H1 (cell line): Measurements from ENCODE around the gene PTPRC. TPM values are rescaled to one million over a fixed set of nuclear protein-coding genes. Genes with fewer than 3 reads are reported as not detected.

Experiments
- CTCF ChIA-PET: fragments of 300-600 bp; sonication (Branson Sonifier 250); formaldehyde crosslinking; loops from one replicate; lab custom pipeline; 2021; ENCODE audit not compliant: partially characterized antibody; lab: Charles Lee
- POLR2A ChIA-PET: fragments of 300-600 bp; sonication (Branson Sonifier 250); formaldehyde crosslinking; loops from one replicate; lab custom pipeline; 2021; ENCODE audit warnings: inconsistent platforms; ENCODE audit not compliant: partially characterized antibody; lab: Charles Lee
- DNase-seq, 2 experiments: peaks; one replicate each; pipeline versions ENCODE4 v3.0.0 to v3.0.0-alpha.2; 2010 to 2022; ENCODE audit warnings: low spot score in 2 of 2, low read depth in 1 of 2, mixed read lengths in 1 of 2
- FAIRE-seq: peaks from 2 replicates; lab custom pipeline; 2011; peaks lifted over from hg19 to GRCh38; lab: Jason Lieb, UNC
- H2AFZ ChIP-seq: 2 replicates; pipeline ENCODE4 v1.8.1; 2012; ENCODE audit warnings: low read length, inconsistent platforms
- H2AK5ac ChIP-seq: 2 replicates; pipeline ENCODE4 v1.6.1; 2013; ENCODE audit warnings: low read depth, low read length
- H2BK120ac ChIP-seq: replicated peaks from 2 replicates; pipeline ENCODE3; 2013; ENCODE audit warnings: low read depth, low read length, inconsistent platforms
- H2BK12ac ChIP-seq: 2 replicates; pipeline ENCODE4 v1.6.1; 2013; ENCODE audit warnings: low read depth, low read length
- H2BK15ac ChIP-seq: 2 replicates; pipeline ENCODE4 v1.6.1; 2013; ENCODE audit warnings: low read length
- H2BK20ac ChIP-seq: 2 replicates; pipeline ENCODE4 v1.6.1; 2013; ENCODE audit warnings: low read length
- H2BK5ac ChIP-seq: 2 replicates; pipeline ENCODE4 v1.6.1; 2013; ENCODE audit warnings: low read depth, low read length
- H3K14ac ChIP-seq: 2 replicates; pipeline ENCODE4 v1.6.1; 2013; ENCODE audit warnings: inconsistent platforms; ENCODE audit not compliant: insufficient read length
- H3K18ac ChIP-seq: 2 replicates; pipeline ENCODE4 v1.6.1; 2013; ENCODE audit warnings: low read length; ENCODE audit errors: extremely low read depth
- H3K23ac ChIP-seq: 2 replicates; pipeline ENCODE4 v1.6.1; 2013; ENCODE audit warnings: inconsistent platforms; ENCODE audit not compliant: insufficient read length
- H3K23me2 ChIP-seq: 2 replicates; pipeline ENCODE4 v1.6.1; 2013; ENCODE audit warnings: low read depth, low read length
- H3K27ac ChIP-seq: 2 replicates; pipeline ENCODE4 v1.6.1; 2011; ENCODE audit warnings: low read depth, low read length, inconsistent platforms
- H3K27me3 ChIP-seq, 4 experiments: replicated peaks in 1 of 4; 1 replicate in 1 of 4; 2 replicates in 3 of 4; pipeline versions ENCODE4 v1.6.1 to v1.8.1; 2011 to 2013; ENCODE audit warnings: low read length in 3 of 4, mild to moderate bottlenecking in 3 of 4, inconsistent platforms in 2 of 4, mixed read lengths in 2 of 4, moderate library complexity in 1 of 4; ENCODE audit not compliant: control insufficient read depth in 3 of 4, insufficient read depth in 3 of 4; ENCODE audit errors: extremely low read depth in 1 of 4
- H3K36me3 ChIP-seq, 4 experiments: 2 replicates each; pipeline versions ENCODE4 v1.6.1 to v1.8.1; 2011 to 2013; ENCODE audit warnings: mild to moderate bottlenecking in 4 of 4, low read length in 3 of 4, moderate library complexity in 2 of 4, control low read depth in 1 of 4, inconsistent platforms in 1 of 4; ENCODE audit not compliant: insufficient read depth in 4 of 4, control insufficient read depth in 2 of 4
- H3K4ac ChIP-seq: replicated peaks from 2 replicates; pipeline ENCODE3; 2013; ENCODE audit warnings: low read length, low read depth, mixed read lengths, inconsistent platforms; ENCODE audit not compliant: insufficient read length
- H3K4me1 ChIP-seq, 4 experiments: replicated peaks in 1 of 4; 1 replicate in 1 of 4; 2 replicates in 3 of 4; pipeline versions ENCODE4 v1.6.1 to v1.8.1; 2011 to 2013; ENCODE audit warnings: low read length in 3 of 4, inconsistent platforms in 2 of 4, mixed read lengths in 1 of 4; ENCODE audit not compliant: insufficient read depth in 4 of 4, control insufficient read depth in 3 of 4
- H3K4me2 ChIP-seq, 2 experiments: 2 replicates each; pipeline versions ENCODE4 v1.6.1 to v1.8.1; 2011 to 2013; ENCODE audit warnings: low read depth in 2 of 2, low read length in 2 of 2, control low read depth in 1 of 2, inconsistent platforms in 1 of 2, mild to moderate bottlenecking in 1 of 2; ENCODE audit not compliant: insufficient read depth in 1 of 2
- H3K4me3 ChIP-seq, 4 experiments: fragments of 200-600, 300-600 bp in 1 of 4; sonication (generic), shearing (Covaris generic), sonication (Bioruptor Twin) in 1 of 4; 2 replicates each; pipeline versions ENCODE4 v1.5.1 to v1.8.1; 2011 to 2016; ENCODE audit warnings: low read length in 4 of 4, low read depth in 3 of 4, control low read depth in 2 of 4, inconsistent platforms in 2 of 4, mild to moderate bottlenecking in 2 of 4, mixed read lengths in 1 of 4, moderate library complexity in 1 of 4; ENCODE audit not compliant: insufficient read depth in 2 of 4; ENCODE audit errors: extremely low read depth in 1 of 4
- H3K56ac ChIP-seq: replicated peaks from 2 replicates; pipeline ENCODE3; 2013; ENCODE audit warnings: low read depth, mild to moderate bottlenecking, mixed read lengths, low read length, inconsistent platforms; ENCODE audit not compliant: insufficient read length
- H3K79me1 ChIP-seq: 2 replicates; pipeline ENCODE4 v1.6.1; 2013; ENCODE audit warnings: low read depth, low read length, control low read depth
- H3K79me2 ChIP-seq, 2 experiments: 2 replicates each; pipeline versions ENCODE4 v1.6.1 to v1.8.1; 2012 to 2013; ENCODE audit warnings: low read length in 2 of 2, mild to moderate bottlenecking in 2 of 2, inconsistent platforms in 1 of 2; ENCODE audit not compliant: insufficient read depth in 2 of 2, control insufficient read depth in 1 of 2
- H3K9ac ChIP-seq, 4 experiments: replicated peaks in 1 of 4; 1 replicate in 1 of 4; 2 replicates in 3 of 4; pipeline versions ENCODE4 v1.6.1 to v1.8.1; 2011 to 2013; ENCODE audit warnings: low read depth in 3 of 4, low read length in 3 of 4, control low read depth in 2 of 4, mild to moderate bottlenecking in 2 of 4, moderate library complexity in 2 of 4, inconsistent platforms in 1 of 4; ENCODE audit errors: extremely low read depth in 1 of 4
- H3K9me3 ChIP-seq, 2 experiments: 2 replicates each; pipeline versions ENCODE4 v1.6.1 to v1.8.1; 2012 to 2013; ENCODE audit warnings: mild to moderate bottlenecking in 2 of 2, moderate library complexity in 2 of 2, control low read depth in 1 of 2, inconsistent platforms in 1 of 2, low read depth in 1 of 2, low read length in 1 of 2, mixed read lengths in 1 of 2; ENCODE audit not compliant: insufficient read depth in 2 of 2
- H4K20me1 ChIP-seq, 2 experiments: replicated peaks in 1 of 2; 2 replicates each; pipeline versions ENCODE3 to v1.8.1; 2011 to 2013; ENCODE audit warnings: inconsistent platforms in 2 of 2, low read length in 2 of 2, mild to moderate bottlenecking in 1 of 2; ENCODE audit not compliant: insufficient read depth in 2 of 2, control insufficient read depth in 1 of 2
- H4K5ac ChIP-seq: 2 replicates; pipeline ENCODE4 v1.6.1; 2013; ENCODE audit warnings: low read length, low read depth, mixed read lengths, inconsistent platforms; ENCODE audit not compliant: insufficient read length
- H4K8ac ChIP-seq: 2 replicates; pipeline ENCODE4 v1.8.0; 2013; ENCODE audit warnings: mild to moderate bottlenecking, moderate library complexity, low read length, inconsistent platforms; ENCODE audit not compliant: insufficient read depth; ENCODE audit errors: extremely low read depth
- H4K91ac ChIP-seq: replicated peaks from 2 replicates; pipeline ENCODE3; 2013; ENCODE audit warnings: low read length, mixed read lengths, inconsistent platforms; ENCODE audit not compliant: insufficient read length
- ASH2L ChIP-seq: fragments of 200-600, 300-600 bp; sonication (generic); IDR thresholded peaks from one replicate; pipeline ENCODE4 v1.7.1; 2017; ENCODE audit warnings: low read length
- CHD1 ChIP-seq: IDR thresholded peaks from 2 replicates; pipeline ENCODE4 v1.6.1; 2012; ENCODE audit warnings: low read depth, low read length, improper control_type of control experiment
- EGR1 ChIP-seq: IDR thresholded peaks from 2 replicates; pipeline ENCODE4 v1.6.1; 2011; ENCODE audit warnings: low read depth, low read length, borderline replicate concordance
- GTF2F1 ChIP-seq: IDR thresholded peaks from 2 replicates; pipeline ENCODE4 v1.6.1; 2012; ENCODE audit warnings: low read depth, low read length, improper control_type of control experiment, borderline replicate concordance
- HDAC6 ChIP-seq: IDR thresholded peaks from one replicate; pipeline ENCODE4 v1.7.1; 2012; ENCODE audit warnings: low read depth, mild to moderate bottlenecking, inconsistent platforms, low read length, moderate library complexity
- JUND ChIP-seq: IDR thresholded peaks from 2 replicates; pipeline ENCODE4 v1.6.1; 2011; ENCODE audit warnings: mild to moderate bottlenecking, improper control_type of control experiment, low read length
- SAP30 ChIP-seq: fragments of 300-600 bp; sonication (generic); IDR thresholded peaks from 2 replicates; pipeline ENCODE4 v1.7.1; 2012; ENCODE audit warnings: low read length, moderate library complexity, mild to moderate bottlenecking, inconsistent platforms; ENCODE audit not compliant: insufficient read depth, insufficient replicate concordance
- SIRT6 ChIP-seq: IDR thresholded peaks from one replicate; pipeline ENCODE4 v1.7.1; 2012; ENCODE audit warnings: low read length, inconsistent platforms
- SP1 ChIP-seq: IDR thresholded peaks from 2 replicates; pipeline ENCODE4 v1.6.1; 2011; ENCODE audit warnings: low read depth, low read length
- SP2 ChIP-seq: IDR thresholded peaks from 2 replicates; pipeline ENCODE4 v1.6.1; 2012; ENCODE audit warnings: mild to moderate bottlenecking, low read length, inconsistent platforms
- SRF ChIP-seq: IDR thresholded peaks from 2 replicates; pipeline ENCODE4 v1.6.1; 2011; ENCODE audit warnings: mild to moderate bottlenecking, low read depth, low read length, moderate library complexity
- TAF7 ChIP-seq: optimal IDR thresholded peaks from 2 replicates; pipeline ENCODE3; 2011; ENCODE audit warnings: low read depth, mild to moderate bottlenecking, inconsistent platforms, low read length, moderate library complexity, borderline replicate concordance
- TBP ChIP-seq: IDR thresholded peaks from 2 replicates; pipeline ENCODE4 v1.6.1; 2011; ENCODE audit warnings: low read depth, low read length, improper control_type of control experiment
- TEAD4 ChIP-seq: IDR thresholded peaks from 2 replicates; pipeline ENCODE4 v1.6.1; 2012; ENCODE audit warnings: low read depth, low read length, inconsistent platforms, mixed read lengths
- YY1 ChIP-seq: IDR thresholded peaks from 2 replicates; pipeline ENCODE4 v1.6.1; 2011; ENCODE audit warnings: low read depth, mild to moderate bottlenecking, low read length
- WGBS, 2 experiments: shearing (Covaris generic) in 1 of 2; methylation state at CpG; one replicate each; pipeline versions ENCODE4 v1.1.6 to v1.1.7; 2013 to 2015; ENCODE audit warnings: low lambda C conversion rate in 2 of 2, mixed read lengths in 2 of 2, inconsistent platforms in 1 of 2, low coverage in 1 of 2, missing lambda C conversion rate in 1 of 2; ENCODE audit not compliant: insufficient replicate concordance in 2 of 2, insufficient coverage in 1 of 2, insufficient read length in 1 of 2; ENCODE audit errors: extremely low coverage in 1 of 2, missing lambda C conversion rate in 1 of 2; 5-methylcytosine and 5-hydroxymethylcytosine counted together
- polyA plus RNA-seq, 7 experiments: library from polyadenylated mRNA; depleted of rRNA in 3 of 7; stranded (reverse) in 5 of 7; unstranded in 2 of 7; fragments of >200 nt in 5 of 7; fragments of 200-250 nt in 2 of 7; gene quantifications; 1 replicate in 5 of 7; 2 replicates in 1 of 7; 4 replicates in 1 of 7; pipeline versions ENCODE4 v1.2.1 to v1.2.3, GENCODE V29; 2011 to 2013; ENCODE audit warnings: missing spikeins in 2 of 7, mixed read lengths in 2 of 7
- total RNA-seq: library from RNA; stranded (reverse); fragmentation: NEBNext Ultra II Directional; extraction: Animal tissue kit (Norgen Biotek cat#: 25700); gene quantifications from 2 replicates; pipeline ENCODE4 v1.2.1, GENCODE V29; 2021

Gene PTPRC
- total and polyA plus RNA-seq, 2 of the 8 experiments (the other 6 are each of a cell fraction or from before 2014, with no cell fraction given) = 0.05 TPM; not detected in 1

DNA sequence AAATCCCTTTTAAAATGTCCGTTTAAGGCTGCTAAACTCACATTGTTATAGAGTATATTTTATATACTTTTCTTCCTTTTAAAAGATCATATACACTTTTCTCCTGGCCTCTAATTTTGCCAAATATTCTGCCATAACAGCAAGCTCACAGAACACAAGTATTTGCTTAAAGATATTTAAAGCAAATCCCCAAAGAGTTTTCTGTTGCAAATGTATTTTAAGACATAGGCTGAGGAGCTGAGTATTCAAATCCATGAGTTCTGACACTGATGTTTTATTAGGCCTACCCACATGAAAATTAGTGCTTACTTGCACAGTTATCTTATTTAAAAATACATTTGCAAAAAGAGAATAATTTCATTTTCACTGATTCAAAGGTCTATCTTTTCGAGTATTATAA, 1.7 kb upstream of the PTPRC start:
- H2AFZ ChIP-seq = no peak overlapping the region
- H2BK12ac ChIP-seq = no peak overlapping the region
- no peak overlapping the region for H4K91ac ChIP-seq
- no peaks in the 10 kb centered on the region for H4K20me1 ChIP-seq
- POLR2A ChIA-PET = no interaction called here
- DNase-seq (no peak), FAIRE-seq (no peak)
- no peaks in the 10 kb centered on the region for H3K4me1 ChIP-seq
- H3K23me2 ChIP-seq = no peaks in the 10 kb centered on the region
- H3K4me3 ChIP-seq = no peak overlapping the region
- no peak overlapping the region for H3K27ac ChIP-seq
- no peak overlapping the region for H2BK5ac ChIP-seq
- TF ChIP-seq YY1 (no peak), GTF2F1 (no peak), ASH2L (no peak), SP1 (no peak), SP2 (no peak), JUND (no peak), HDAC6 (no peak), SRF (no peak), CHD1 (no peak), SIRT6 (no peak), SAP30 (no peak), EGR1 (no peak), TBP (no peak), TAF7 (no peak), TEAD4 (no peak)
- H3K4me2 ChIP-seq = no peak overlapping the region
- CTCF ChIA-PET = interaction anchor here (0.5 to 1.2 kb wide), 2 partner anchors 8 to 65 kb away, joined by 3 read pairs; no protein-coding TSS in a partner anchor
- H3K36me3 ChIP-seq = no peaks in the 10 kb centered on the region
- no peaks in the 10 kb centered on the region for H3K9me3 ChIP-seq
- H3K56ac ChIP-seq = no peak overlapping the region
- no peak overlapping the region for H4K8ac ChIP-seq
- no peak overlapping the region for H4K5ac ChIP-seq
- no peak overlapping the region for H2BK20ac ChIP-seq
- H3K18ac ChIP-seq = no peak overlapping the region
- no peak overlapping the region for H3K14ac ChIP-seq
- H3K4ac ChIP-seq = no peak overlapping the region
- no peak overlapping the region for H2BK15ac ChIP-seq
- no peak overlapping the region for H3K9ac ChIP-seq
- no peak overlapping the region for H2BK120ac ChIP-seq
- H3K27me3 ChIP-seq = no peaks in the 10 kb centered on the region
- 80% methylated on average over 2 of the region's 2 CpGs; no CpG with 5 or more reads in 1 of the 2 experiments for WGBS, 2 experiments
- H3K79me1 ChIP-seq = no peaks in the 10 kb centered on the region
- H3K23ac ChIP-seq = no peak overlapping the region
- no peak overlapping the region for H2AK5ac ChIP-seq
- no peaks in the 10 kb centered on the region for H3K79me2 ChIP-seq
